ENCODE results near the gene OR2A25. TPM values are rescaled to one million over a fixed set of nuclear protein-coding genes. Genes with fewer than 3 reads are reported as not detected.

OR2A25 gene
- total RNA-seq, 1 experiment from 2014 or later, result 0.13 TPM

DNA sequence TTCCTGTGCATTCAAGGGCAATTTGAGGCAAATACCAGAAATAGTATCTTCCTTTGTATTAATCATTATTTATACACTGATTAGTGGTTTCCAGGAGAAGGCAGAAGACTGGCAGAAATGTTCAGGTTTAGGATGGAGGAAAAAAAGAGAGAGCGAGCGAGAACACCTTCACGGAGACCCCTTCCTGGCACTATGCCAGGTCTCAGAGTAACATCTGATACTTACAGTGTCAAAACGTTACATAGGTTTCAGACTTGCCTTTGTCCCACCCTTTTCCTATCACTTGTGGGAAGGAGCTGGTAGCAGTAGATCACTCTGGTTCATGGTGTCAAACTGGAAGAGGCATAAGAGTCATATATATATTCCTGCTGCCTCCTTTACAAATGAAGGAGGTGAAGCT lies 17.1 kb downstream of the OR2A25 start:
- Histone ChIP-seq H4K5ac (ENCODE audit: insufficient read length, low read depth, low read length) (no peak overlapping the region), H2BK120ac (ENCODE audit: low read depth, low read length, poor library complexity, severe bottlenecking) (no peak overlapping the region), H3K56ac (ENCODE audit: insufficient read length, low read depth, low read length) (no peak overlapping the region), H2AFZ (ENCODE audit: low read length) (no peak overlapping the region), H3K23me2 (ENCODE audit: insufficient read length, low read depth, low read length, poor library complexity, severe bottlenecking) (peaks cover 2% of the 10 kb centered on the region), H3K27ac (ENCODE audit: insufficient read length, low read depth, low read length) (no peak overlapping the region), H4K91ac (ENCODE audit: insufficient read length, low read depth, low read length) (no peak overlapping the region), H3K79me1 (ENCODE audit: insufficient read depth, low read depth, low read length, poor library complexity, severe bottlenecking) (no peaks in the 10 kb centered on the region), H3K4ac (ENCODE audit: low read depth, low read length) (no peak overlapping the region), H2BK12ac (ENCODE audit: insufficient read length, low read depth, low read length) (no peak overlapping the region), H3K9me3 (ENCODE audit: control insufficient read depth, low read depth, low read length) (no peaks in the 10 kb centered on the region), H4K8ac (replicated peaks; ENCODE audit: insufficient read length, low read depth, low read length) (no peak overlapping the region), H3K27me3 (ENCODE audit: insufficient read depth, low read length) (no peaks in the 10 kb centered on the region), H3K9ac (ENCODE audit: extremely low read depth, insufficient read length, low read length) (no peak overlapping the region), H3K4me2 (ENCODE audit: insufficient read depth, insufficient read length, low read length) (no peak overlapping the region), H2BK20ac (ENCODE audit: low read depth, low read length, poor library complexity, severe bottlenecking) (no peak overlapping the region), H3K79me2 (ENCODE audit: insufficient read depth, low read length) (no peaks in the 10 kb centered on the region), H2BK5ac (ENCODE audit: insufficient read length, low read length) (no peak overlapping the region), H3T11ph (ENCODE audit: low read length) (no peak overlapping the region), H3K18ac (ENCODE audit: insufficient read length, low read depth, low read length) (no peak overlapping the region), H3K14ac (ENCODE audit: insufficient read depth, low read length) (no peak overlapping the region), H2BK15ac (ENCODE audit: low read depth, low read length) (no peak overlapping the region), H3K23ac (ENCODE audit: insufficient read length, low read depth, low read length) (no peak overlapping the region), H2AK5ac (ENCODE audit: insufficient read length, low read length) (no peak overlapping the region), H4K20me1 (ENCODE audit: control insufficient read depth, insufficient read depth, insufficient read length) (no peaks in the 10 kb centered on the region), H3K4me1 (ENCODE audit: insufficient read depth, low read length) (no peaks in the 10 kb centered on the region)
- TF ChIP-seq, protein P1, sequence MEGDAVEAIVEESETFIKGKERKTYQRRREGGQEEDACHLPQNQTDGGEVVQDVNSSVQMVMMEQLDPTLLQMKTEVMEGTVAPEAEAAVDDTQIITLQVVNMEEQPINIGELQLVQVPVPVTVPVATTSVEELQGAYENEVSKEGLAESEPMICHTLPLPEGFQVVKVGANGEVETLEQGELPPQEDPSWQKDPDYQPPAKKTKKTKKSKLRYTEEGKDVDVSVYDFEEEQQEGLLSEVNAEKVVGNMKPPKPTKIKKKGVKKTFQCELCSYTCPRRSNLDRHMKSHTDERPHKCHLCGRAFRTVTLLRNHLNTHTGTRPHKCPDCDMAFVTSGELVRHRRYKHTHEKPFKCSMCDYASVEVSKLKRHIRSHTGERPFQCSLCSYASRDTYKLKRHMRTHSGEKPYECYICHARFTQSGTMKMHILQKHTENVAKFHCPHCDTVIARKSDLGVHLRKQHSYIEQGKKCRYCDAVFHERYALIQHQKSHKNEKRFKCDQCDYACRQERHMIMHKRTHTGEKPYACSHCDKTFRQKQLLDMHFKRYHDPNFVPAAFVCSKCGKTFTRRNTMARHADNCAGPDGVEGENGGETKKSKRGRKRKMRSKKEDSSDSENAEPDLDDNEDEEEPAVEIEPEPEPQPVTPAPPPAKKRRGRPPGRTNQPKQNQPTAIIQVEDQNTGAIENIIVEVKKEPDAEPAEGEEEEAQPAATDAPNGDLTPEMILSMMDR (conservative IDR thresholded peaks at IDR 0.05), result no peak
- peaks cover 2 to 3% of the 10 kb centered on the region in 2 experiments; a peak in 2 of 4 replicates for H3K4me1 Mint-ChIP-seq
- no peaks in the 10 kb centered on the region; a peak in 1 of 7 replicates for H3K36me3 Mint-ChIP-seq (ENCODE audit: insufficient read depth in 1 of 3, low read depth in 3 of 3)
- H3K4me3 Mint-ChIP-seq, result no peak overlapping the region
- H3K9me3 Mint-ChIP-seq, result peaks cover 0 to 11% of the 10 kb centered on the region in 2 experiments; a peak in 1 of 5 replicates
- DNase-seq, result no peak
- H3K27me3 Mint-ChIP-seq (ENCODE audit: low read depth), result no peaks in the 10 kb centered on the region
- no peak overlapping the region for H3K27ac Mint-ChIP-seq
- no CpG with 5 or more reads among the region's 4 CpGs for WGBS (ENCODE audit: extremely low coverage, insufficient read length, low lambda C conversion rate)
